Measurements from ENCODE around the gene ELOVL1. TPM values are rescaled to one million over a fixed set of nuclear protein-coding genes. Genes with fewer than 3 reads are reported as not detected.

The ELOVL1 gene
- total RNA-seq, 2 experiments from 2014 or later: 71.8 to 74.1 TPM

- POLR2A ChIA-PET: interaction anchor here (1.2 kb wide), 1 partner anchor 27 kb away, joined by 3 read pairs; no protein-coding TSS in a partner anchor
- Mint-ChIP-seq H3K36me3 (ENCODE audit: low read depth) (peaks cover 13% of the 10 kb centered on the region), H3K4me3 (no peak overlapping the region), H3K27me3 (no peaks in the 10 kb centered on the region), H3K4me1 (peaks cover 15% of the 10 kb centered on the region), H3K9me3 (no peaks in the 10 kb centered on the region), H3K27ac (no peak overlapping the region)
- CTCF ChIA-PET: interaction anchor here (1.2 kb wide), 1 partner anchor 19 kb away, joined by 3 read pairs; no protein-coding TSS in a partner anchor
- DNase-seq: no peak
Measured at GRCh38 chr1:43395523-43395922, 27.7 kb upstream of the ELOVL1 start.

- POLR2A ChIA-PET: interaction anchor here (0.8 kb wide), 1 partner anchor 24 kb away, joined by 3 read pairs; the partner anchor contains the start of gene ELOVL1
- peaks cover 16% of the 10 kb centered on the region for H3K36me3 Mint-ChIP-seq (ENCODE audit: low read depth)
Measured at GRCh38 chr1:43392702-43393101, 24.9 kb upstream of the ELOVL1 start.

GRCh38 chr1:43389326-43390313 is 21.8 kb upstream of the ELOVL1 start, which contains the start of the genes MED8 and SZT2:
Gene MED8 (minus strand): TSS chr1:43389800. CDS start chr1:43389764, 36 bp downstream.
Gene SZT2 (plus strand): TSS chr1:43389899. CDS start chr1:43389969, 70 bp downstream.
- Mint-ChIP-seq H3K4me3 (peak within 1 kb of the TSS; percentile 100), H3K4me1 (peaks cover 41% of the 10 kb centered on the region), H3K36me3 (ENCODE audit: low read depth) (peaks cover 31% of the 10 kb centered on the region), H3K27me3 (no peaks in the 10 kb centered on the region), H3K27ac (peak within 1 kb of the TSS; percentile 95), H3K9me3 (no peaks in the 10 kb centered on the region)
- ChIA-PET CTCF (interaction anchor here (1.0 to 2.8 kb wide), 5 partner anchors 21 to 163 kb away, joined by 3 to 13 read pairs (median 4); partner anchors contain the start of gene ELOVL1), POLR2A (interaction anchor here (0.6 to 4.1 kb wide), 17 partner anchors 11 to 574 kb away, joined by 3 to 54 read pairs (median 5); partner anchors contain the start of genes CDC20, ELOVL1, HYI and KDM4A)
- DNase-seq: peak; percentile 93

More at GRCh38 chr1:43392702-43393101, 24.9 kb upstream of the ELOVL1 start:
- DNase-seq: no peak
- Mint-ChIP-seq H3K27ac (no peak overlapping the region), H3K4me1 (peaks cover 39% of the 10 kb centered on the region), H3K27me3 (no peaks in the 10 kb centered on the region), H3K9me3 (no peaks in the 10 kb centered on the region), H3K4me3 (no peak overlapping the region)
- CTCF ChIA-PET: no interaction called here

- Mint-ChIP-seq H3K36me3 (ENCODE audit: low read depth) (peaks cover 40% of the 10 kb centered on the region), H3K9me3 (no peaks in the 10 kb centered on the region), H3K4me3 (peak overlapping the region; percentile 100), H3K27me3 (no peaks in the 10 kb centered on the region), H3K4me1 (peaks cover 41% of the 10 kb centered on the region), H3K27ac (peak overlapping the region; percentile 95)
- no peak for DNase-seq
- CTCF ChIA-PET: interaction anchor here (1.5 to 2.8 kb wide), 3 partner anchors 11 to 26 kb away, joined by 4 to 13 read pairs (median 13); partner anchors contain the start of gene ELOVL1
- POLR2A ChIA-PET: interaction anchor here (0.9 to 4.1 kb wide), 8 partner anchors 10 to 542 kb away, joined by 3 to 54 read pairs (median 5); partner anchors contain the start of genes CDC20, ELOVL1, KDM4A and ZNF691
Measured at GRCh38 chr1:43388613-43389012, 20.8 kb upstream of the ELOVL1 start.

- Mint-ChIP-seq H3K9me3 (no peaks in the 10 kb centered on the region), H3K27me3 (no peaks in the 10 kb centered on the region), H3K4me3 (peak overlapping the region; percentile 100), H3K4me1 (peaks cover 41% of the 10 kb centered on the region), H3K36me3 (ENCODE audit: low read depth) (peaks cover 45% of the 10 kb centered on the region), H3K27ac (peak overlapping the region; percentile 95)
- ChIA-PET POLR2A (interaction anchor here (0.9 to 4.1 kb wide), 6 partner anchors 10 to 262 kb away, joined by 5 to 54 read pairs (median 6); partner anchors contain the start of genes CDC20, ELOVL1 and KDM4A), CTCF (interaction anchor here (1.5 to 2.4 kb wide), 3 partner anchors 10 to 20 kb away, joined by 4 to 13 read pairs (median 6); partner anchors contain the start of gene ELOVL1)
- no peak for DNase-seq
Measured at GRCh38 chr1:43387976-43388599, 20.3 kb upstream of the ELOVL1 start.

- ChIA-PET POLR2A (interaction anchor here (1.2 kb wide), 1 partner anchor 27 kb away, joined by 3 read pairs; no protein-coding TSS in a partner anchor), CTCF (interaction anchor here (2.1 kb wide), 1 partner anchor 19 kb away, joined by 6 read pairs; the partner anchor contains the start of gene ELOVL1)
- H3K27me3 Mint-ChIP-seq: no peaks in the 10 kb centered on the region
- H3K4me3 Mint-ChIP-seq: no peak overlapping the region
- H3K9me3 Mint-ChIP-seq: no peaks in the 10 kb centered on the region
- DNase-seq: no peak
- H3K27ac Mint-ChIP-seq: no peak overlapping the region
- H3K4me1 Mint-ChIP-seq: peaks cover 36% of the 10 kb centered on the region
- H3K36me3 Mint-ChIP-seq (ENCODE audit: low read depth): peaks cover 47% of the 10 kb centered on the region
Measured at GRCh38 chr1:43386676-43387075, 18.9 kb upstream of the ELOVL1 start.

GRCh38 chr1:43383449-43383848 is 15.6 kb upstream of the ELOVL1 start:
- CTCF ChIA-PET: no interaction called here
- Mint-ChIP-seq H3K27ac (no peak overlapping the region), H3K4me1 (peaks cover 10% of the 10 kb centered on the region), H3K36me3 (ENCODE audit: low read depth) (peaks cover 52% of the 10 kb centered on the region), H3K27me3 (no peaks in the 10 kb centered on the region), H3K4me3 (no peak overlapping the region), H3K9me3 (no peaks in the 10 kb centered on the region)
- POLR2A ChIA-PET: interaction anchor here (1.4 kb wide), 1 partner anchor 71 kb away, joined by 3 read pairs; the partner anchor contains the start of gene HYI
- DNase-seq: no peak

- CTCF ChIA-PET: no interaction called here
- H3K27me3 Mint-ChIP-seq: no peaks in the 10 kb centered on the region
- no peaks in the 10 kb centered on the region for H3K9me3 Mint-ChIP-seq
- DNase-seq: no peak
- peaks cover 52% of the 10 kb centered on the region for H3K36me3 Mint-ChIP-seq (ENCODE audit: low read depth)
- no peaks in the 10 kb centered on the region for H3K4me1 Mint-ChIP-seq
- H3K27ac Mint-ChIP-seq: no peak overlapping the region
- POLR2A ChIA-PET: interaction anchor here (2.0 kb wide), 1 partner anchor 14 kb away, joined by 5 read pairs; the partner anchor contains the start of gene ELOVL1
- H3K4me3 Mint-ChIP-seq: no peak overlapping the region
Measured at GRCh38 chr1:43382027-43382779, 14.4 kb upstream of the ELOVL1 start.

GRCh38 chr1:43381612-43382011 is 13.8 kb upstream of the ELOVL1 start:
- no peak for DNase-seq
- CTCF ChIA-PET: no interaction called here
- H3K4me1 Mint-ChIP-seq: no peaks in the 10 kb centered on the region
- H3K27me3 Mint-ChIP-seq: no peaks in the 10 kb centered on the region
- H3K4me3 Mint-ChIP-seq: no peak overlapping the region
- POLR2A ChIA-PET: interaction anchor here (2.0 kb wide), 1 partner anchor 13 kb away, joined by 5 read pairs; the partner anchor contains the start of gene ELOVL1
- H3K27ac Mint-ChIP-seq: no peak overlapping the region
- peaks cover 48% of the 10 kb centered on the region for H3K36me3 Mint-ChIP-seq (ENCODE audit: low read depth)
- H3K9me3 Mint-ChIP-seq: no peaks in the 10 kb centered on the region

GRCh38 chr1:43379476-43379875 is 11.7 kb upstream of the ELOVL1 start:
- ChIA-PET CTCF (no interaction called here), POLR2A (no interaction called here)
- no peak overlapping the region for H3K4me3 Mint-ChIP-seq
- DNase-seq: no peak
- no peaks in the 10 kb centered on the region for H3K9me3 Mint-ChIP-seq
- no peaks in the 10 kb centered on the region for H3K27me3 Mint-ChIP-seq
- no peak overlapping the region for H3K27ac Mint-ChIP-seq
- H3K36me3 Mint-ChIP-seq (ENCODE audit: low read depth): peaks cover 34% of the 10 kb centered on the region
- no peaks in the 10 kb centered on the region for H3K4me1 Mint-ChIP-seq

- POLR2A ChIA-PET: interaction anchor here (1.4 to 1.7 kb wide), 3 partner anchors 10 to 11 kb away, joined by 5 to 7 read pairs (median 5); partner anchors contain the start of genes ELOVL1, MED8 and SZT2
- H3K4me1 Mint-ChIP-seq: no peaks in the 10 kb centered on the region
Measured at GRCh38 chr1:43377831-43378230, 10.0 kb upstream of the ELOVL1 start.

More at GRCh38 chr1:43377831-43378230, 10.0 kb upstream of the ELOVL1 start:
- no peak for DNase-seq
- Mint-ChIP-seq H3K4me3 (no peak overlapping the region), H3K27me3 (no peaks in the 10 kb centered on the region), H3K27ac (no peak overlapping the region), H3K36me3 (ENCODE audit: low read depth) (peaks cover 19% of the 10 kb centered on the region), H3K9me3 (no peaks in the 10 kb centered on the region)
- CTCF ChIA-PET: interaction anchor here (1.2 to 2.0 kb wide), 2 partner anchors 10 kb away, joined by 4 to 5 read pairs; partner anchors contain the start of gene ELOVL1

All from activated CD4-positive, alpha-beta memory T cell treated with anti-CD3 and anti-CD28 coated beads, Interleukin-2, amount 10 ng/mL, durations not matched to agents 7 days and 5 days (primary cell).